ENCODE measurements around the gene DONSON. TPM values are rescaled to one million over a fixed set of nuclear protein-coding genes. Genes with fewer than 3 reads are reported as not detected.

The DONSON gene
- total and polyA plus RNA-seq, 2 of the 8 experiments (the other 6 are each of a cell fraction or from before 2014, with no cell fraction given) = 21.9 to 32.5 TPM

DNA sequence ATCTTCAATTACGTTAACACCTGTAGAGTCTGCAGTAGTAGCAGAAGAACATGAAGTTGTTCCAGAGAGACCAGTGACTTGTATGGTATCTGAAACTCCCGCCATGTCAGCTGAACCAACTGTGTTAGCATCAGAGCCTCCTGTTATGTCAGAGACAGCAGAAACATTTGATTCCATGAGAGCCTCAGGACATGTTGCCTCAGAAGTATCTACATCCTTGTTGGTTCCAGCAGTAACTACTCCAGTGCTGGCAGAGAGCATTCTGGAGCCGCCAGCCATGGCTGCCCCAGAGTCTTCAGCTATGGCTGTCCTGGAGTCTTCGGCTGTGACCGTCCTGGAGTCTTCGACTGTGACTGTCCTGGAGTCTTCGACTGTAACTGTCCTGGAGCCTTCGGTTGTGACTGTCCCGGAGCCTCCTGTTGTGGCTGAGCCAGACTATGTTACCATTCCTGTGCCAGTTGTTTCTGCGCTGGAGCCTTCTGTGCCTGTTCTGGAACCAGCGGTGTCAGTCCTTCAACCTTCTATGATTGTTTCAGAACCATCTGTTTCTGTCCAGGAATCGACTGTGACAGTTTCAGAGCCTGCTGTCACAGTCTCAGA, 35.4 kb downstream of the DONSON start:
- Histone ChIP-seq H3K4me1 (replicated peaks in 1 of 4; ENCODE audit: control insufficient read depth in 3 of 4, insufficient read depth in 4 of 4, low read length in 3 of 4) (no peaks in the 10 kb centered on the region), H3K36me3 (ENCODE audit: control insufficient read depth in 2 of 4, insufficient read depth in 4 of 4, low read length in 3 of 4) (peaks cover 54 to 96% (median 82%) of the 10 kb centered on the region in 4 experiments), H2BK15ac (ENCODE audit: low read length) (no peak overlapping the region), H3K14ac (ENCODE audit: insufficient read length) (no peak overlapping the region), H3K27ac (ENCODE audit: low read depth, low read length) (no peak overlapping the region), H3K9me3 (ENCODE audit: insufficient read depth in 2 of 2, low read depth in 1 of 2, low read length in 1 of 2) (no peaks in the 10 kb centered on the region), H4K5ac (ENCODE audit: insufficient read length, low read depth, low read length) (no peak overlapping the region), H4K20me1 (replicated peaks in 1 of 2; ENCODE audit: control insufficient read depth in 1 of 2, insufficient read depth in 2 of 2, low read length in 2 of 2) (peaks cover 38 to 50% of the 10 kb centered on the region in 2 experiments), H3K18ac (ENCODE audit: extremely low read depth, low read length) (no peak overlapping the region), H3K9ac (replicated peaks in 1 of 4; ENCODE audit: extremely low read depth in 1 of 4, low read depth in 3 of 4, low read length in 3 of 4) (no peak overlapping the region), H4K8ac (ENCODE audit: extremely low read depth, insufficient read depth, low read length) (no peak overlapping the region; the same call in 1 of the 2 replicates), H3K23ac (ENCODE audit: insufficient read length) (no peak overlapping the region), H2AK5ac (ENCODE audit: low read depth, low read length) (no peak overlapping the region), H3K4me3 (ENCODE audit: extremely low read depth in 1 of 4, insufficient read depth in 2 of 4, low read depth in 3 of 4, low read length in 4 of 4) (no peak overlapping the region), H3K79me2 (ENCODE audit: control insufficient read depth in 1 of 2, insufficient read depth in 2 of 2, low read length in 2 of 2) (peaks cover 55 to 97% of the 10 kb centered on the region in 2 experiments), H2BK5ac (ENCODE audit: low read depth, low read length) (no peak overlapping the region), H2AFZ (ENCODE audit: low read length) (no peak overlapping the region), H3K4ac (replicated peaks; ENCODE audit: insufficient read length, low read depth, low read length) (no peak overlapping the region), H4K91ac (replicated peaks; ENCODE audit: insufficient read length, low read length) (no peak overlapping the region), H3K56ac (replicated peaks; ENCODE audit: insufficient read length, low read depth, low read length) (no peak overlapping the region), H2BK12ac (ENCODE audit: low read depth, low read length) (no peak overlapping the region), H2BK120ac (replicated peaks; ENCODE audit: low read depth, low read length) (no peak overlapping the region), H3K27me3 (replicated peaks in 1 of 4; ENCODE audit: control insufficient read depth in 3 of 4, extremely low read depth in 1 of 4, insufficient read depth in 3 of 4, low read length in 3 of 4) (no peaks in the 10 kb centered on the region), H3K79me1 (ENCODE audit: low read depth, low read length) (peaks cover 16% of the 10 kb centered on the region), H2BK20ac (ENCODE audit: low read length) (no peak overlapping the region), H3K4me2 (ENCODE audit: insufficient read depth in 1 of 2, low read depth in 2 of 2, low read length in 2 of 2) (no peak overlapping the region), H3K23me2 (ENCODE audit: low read depth, low read length) (no peaks in the 10 kb centered on the region)
- FAIRE-seq (no peak), DNase-seq (ENCODE audit: low read depth in 1 of 2, low spot score in 2 of 2) (no peak)
- POLR2A ChIA-PET (ENCODE audit: partially characterized antibody) = interaction anchor here (2.8 to 3.0 kb wide), 2 partner anchors 11 to 15 kb away, joined by 11 to 25 read pairs; partner anchors contain the start of genes GART and SON
- CTCF ChIA-PET (ENCODE audit: partially characterized antibody) = no interaction called here
- 96% methylated on average over 12 of the region's 12 CpGs; no CpG with 5 or more reads in 1 of the 2 experiments for WGBS, 2 experiments (ENCODE audit: extremely low coverage in 1 of 2, insufficient coverage in 1 of 2, insufficient read length in 1 of 2, insufficient replicate concordance in 2 of 2, low coverage in 1 of 2, low lambda C conversion rate in 2 of 2, missing lambda C conversion rate in 1 of 2)
- TF ChIP-seq CEBPB (IDR thresholded peaks at IDR 0.05; ENCODE audit: low read depth, low read length) = no peak
- TF ChIP-seq PHF8 (conservative IDR thresholded peaks at IDR 0.05; ENCODE audit: low read depth, low read length) = no peak
- no peak for TF ChIP-seq HDAC2 (IDR thresholded peaks at IDR 0.05; ENCODE audit: borderline replicate concordance in 1 of 2, low read depth in 2 of 2, low read length in 2 of 2)
- no peak for TF ChIP-seq TEAD4 (IDR thresholded peaks at IDR 0.05; ENCODE audit: low read depth, low read length)
- TF ChIP-seq SIN3A (conservative IDR thresholded peaks at IDR 0.05 in 1 of 2, IDR thresholded peaks at IDR 0.05 in 1 of 2; ENCODE audit: low read depth in 1 of 2, low read length in 2 of 2) = no peak
- no peak for TF ChIP-seq KDM5A (IDR thresholded peaks at IDR 0.05; ENCODE audit: low read length)
- no peak for TF ChIP-seq JUND (IDR thresholded peaks at IDR 0.05; ENCODE audit: low read length)
- TF ChIP-seq FOSL1 (IDR thresholded peaks at IDR 0.05; ENCODE audit: insufficient read depth, low read depth, low read length) = no peak
- TF ChIP-seq JUN (IDR thresholded peaks at IDR 0.05; ENCODE audit: low read depth, low read length) = no peak
